Bronchial epithelial cell (primary cell): ENCODE results near the gene ZNF648. TPM values are rescaled to one million over a fixed set of nuclear protein-coding genes. Genes with fewer than 3 reads are reported as not detected.
A peak's percentile ranks its signal among the peaks of the same experiment; 100 is the strongest.
"Not testable (repeated sequence)": the region's sequence is repeated elsewhere in the genome, so short reads cannot be mapped to it uniquely, and the experiment has no call there.

Experiments used
- DNase-seq: peaks from one replicate; pipeline ENCODE4 v3.0.0-alpha.2; 2010; ENCODE audit warnings: low read depth
- FAIRE-seq: peaks from 2 replicates; lab custom pipeline; 2011; peaks lifted over from hg19 to GRCh38; lab: Jason Lieb, UNC
- H3K27me3 ChIP-seq: 2 replicates; pipeline ENCODE4 v1.5.1; 2011; ENCODE audit warnings: low read length; ENCODE audit not compliant: control insufficient read depth, insufficient read depth
- H3K36me3 ChIP-seq: 2 replicates; pipeline ENCODE4 v1.5.1; 2011; ENCODE audit warnings: low read length; ENCODE audit not compliant: control insufficient read depth, insufficient read depth
- H3K4me3 ChIP-seq: 2 replicates; pipeline ENCODE4 v1.5.1; 2011; ENCODE audit warnings: mild to moderate bottlenecking, low read depth, low read length, control low read depth
- CTCF ChIP-seq: IDR thresholded peaks from 2 replicates; pipeline ENCODE4 v1.5.1; 2011; ENCODE audit warnings: mild to moderate bottlenecking, moderate library complexity, low read length, control low read depth, inconsistent platforms; ENCODE audit not compliant: insufficient read depth, severe bottlenecking
- total RNA-seq: library from RNA; depleted of rRNA; stranded (reverse); fragments of >200 nt; gene quantifications from 2 replicates; pipeline ENCODE4 v1.2.1, GENCODE V29; 2014

Gene ZNF648
- total RNA-seq, 1 donor from 2014 or later: not detected

GRCh38 chr1:182101415-182102042, 40.0 kb upstream of the ZNF648 start:
- FAIRE-seq: peak; percentile 60
- DNase-seq: peak; percentile 87
- no peaks in the 10 kb centered on the region for H3K36me3 ChIP-seq
- H3K27me3 ChIP-seq: no peaks in the 10 kb centered on the region
- TF ChIP-seq CTCF: no peak
- no peak overlapping the region for H3K4me3 ChIP-seq

- FAIRE-seq: no peak
- Histone ChIP-seq H3K36me3 (no peaks in the 10 kb centered on the region), H3K4me3 (no peak overlapping the region), H3K27me3 (no peaks in the 10 kb centered on the region)
- TF ChIP-seq CTCF: no peak
- DNase-seq: no peak
Measured at GRCh38 chr1:182098301-182098700, 36.8 kb upstream of the ZNF648 start.

GRCh38 chr1:182095946-182096345, 34.4 kb upstream of the ZNF648 start:
- DNase-seq (peak; percentile 75), FAIRE-seq (no peak)
- Histone ChIP-seq H3K27me3 (no peaks in the 10 kb centered on the region), H3K4me3 (no peak overlapping the region), H3K36me3 (no peaks in the 10 kb centered on the region)
- TF ChIP-seq CTCF: no peak

GRCh38 chr1:182094514-182095005, 33.0 kb upstream of the ZNF648 start:
- not testable (repeated sequence) for FAIRE-seq, H3K27me3 ChIP-seq, H3K4me3 ChIP-seq, DNase-seq, H3K36me3 ChIP-seq

GRCh38 chr1:182093781-182094180, 32.3 kb upstream of the ZNF648 start:
- Histone ChIP-seq H3K36me3 (no peaks in the 10 kb centered on the region), H3K4me3 (no peak overlapping the region), H3K27me3 (no peaks in the 10 kb centered on the region)
- no peak for FAIRE-seq
- peak; percentile 50 for DNase-seq
- no peak for TF ChIP-seq CTCF

GRCh38 chr1:182092336-182092735, 30.8 kb upstream of the ZNF648 start:
- DNase-seq (no peak), FAIRE-seq (no peak)
- H3K27me3 ChIP-seq: no peaks in the 10 kb centered on the region
- H3K4me3 ChIP-seq: no peak overlapping the region
- no peaks in the 10 kb centered on the region for H3K36me3 ChIP-seq
- TF ChIP-seq CTCF: no peak
